B cell (primary cell): ENCODE measurements around the gene ZNF600.
"Not testable (repeated sequence)": the region's sequence is repeated elsewhere in the genome, so short reads cannot be mapped to it uniquely, and the experiment has no call there.

Experiments
- CTCF ChIP-seq: fragments of 200-600 bp; IDR thresholded peaks from one replicate; pipeline ENCODE4 v1.8.0; 2022; ENCODE audit warnings: antibody characterized with exemption, mild to moderate bottlenecking
- EZH2 ChIP-seq: IDR thresholded peaks from 2 replicates; pipeline ENCODE4 v1.6.1; 2012; ENCODE audit warnings: borderline replicate concordance, low read depth, mild to moderate bottlenecking, moderate library complexity, low read length; ENCODE audit not compliant: insufficient read depth, poor library complexity, severe bottlenecking

GRCh38 chr19:52820472-52821203 lies 34.0 kb upstream of the ZNF600 start:
- not testable (repeated sequence) for TF ChIP-seq CTCF, EZH2
